ENCODE measurements around the gene LRRN1. TPM values are rescaled to one million over a fixed set of nuclear protein-coding genes. Genes with fewer than 3 reads are reported as not detected.
A peak's percentile ranks its signal among the peaks of the same experiment; 100 is the strongest.

The LRRN1 gene
- total RNA-seq, 2 experiments from 2014 or later = 0.17 TPM; not detected in 1

GRCh38 chr3:3783696-3784095 lies 15.5 kb upstream of the LRRN1 start:
- CTCF ChIA-PET = no interaction called here
- POLR2A ChIA-PET = no interaction called here

GRCh38 chr3:3792391-3792790 lies 6.8 kb upstream of the LRRN1 start:
- Mint-ChIP-seq H3K4me3 (no peak overlapping the region), H3K27ac (no peak overlapping the region), H3K27me3 (peaks cover 6% of the 10 kb centered on the region), H3K9me3 (peaks cover 11% of the 10 kb centered on the region), H3K4me1 (ENCODE audit: low read depth) (no peaks in the 10 kb centered on the region), H3K36me3 (no peaks in the 10 kb centered on the region)
- CTCF ChIA-PET = no interaction called here
- no peak for DNase-seq
- POLR2A ChIA-PET = no interaction called here
- intact Hi-C loops (cut with micrococcal nuclease) = loop anchor here (10.0 kb wide), 1 partner anchor 598 kb away; no protein-coding TSS in a partner anchor

More at GRCh38 chr3:3783696-3784095, 15.5 kb upstream of the LRRN1 start:
- H3K4me1 Mint-ChIP-seq (ENCODE audit: low read depth) = no peaks in the 10 kb centered on the region
- H3K27me3 Mint-ChIP-seq = no peaks in the 10 kb centered on the region
- H3K36me3 Mint-ChIP-seq = no peaks in the 10 kb centered on the region
- DNase-seq = no peak
- no peak overlapping the region for H3K4me3 Mint-ChIP-seq
- H3K27ac Mint-ChIP-seq = no peak overlapping the region
- intact Hi-C loops (cut with micrococcal nuclease) = no loop called here
- no peaks in the 10 kb centered on the region for H3K9me3 Mint-ChIP-seq

- peaks cover 11% of the 10 kb centered on the region for H3K9me3 Mint-ChIP-seq
- peaks cover 9% of the 10 kb centered on the region for H3K4me1 Mint-ChIP-seq (ENCODE audit: low read depth)
- peaks cover 42% of the 10 kb centered on the region for H3K27me3 Mint-ChIP-seq
- no peak overlapping the region for H3K27ac Mint-ChIP-seq
- CTCF ChIA-PET = no interaction called here
- peak overlapping the region; percentile 67 for H3K4me3 Mint-ChIP-seq
- intact Hi-C loops (cut with micrococcal nuclease) = loop anchor here (10.0 kb wide), 1 partner anchor 604 kb away; no protein-coding TSS in a partner anchor
- POLR2A ChIA-PET = no interaction called here
- H3K36me3 Mint-ChIP-seq = no peaks in the 10 kb centered on the region
- peak; percentile 43 for DNase-seq
Measured at GRCh38 chr3:3798631-3799113, 559 bp upstream of the LRRN1 start.

- intact Hi-C loops (cut with micrococcal nuclease) = no loop called here
- POLR2A ChIA-PET = no interaction called here
- H3K4me3 Mint-ChIP-seq = peak overlapping the region; percentile 66
- H3K27ac Mint-ChIP-seq = no peak overlapping the region
- H3K4me1 Mint-ChIP-seq (ENCODE audit: low read depth) = peaks cover 9% of the 10 kb centered on the region
- peaks cover 42% of the 10 kb centered on the region for H3K27me3 Mint-ChIP-seq
- no peak for DNase-seq
- H3K9me3 Mint-ChIP-seq = peaks cover 4% of the 10 kb centered on the region
- H3K36me3 Mint-ChIP-seq = no peaks in the 10 kb centered on the region
- CTCF ChIA-PET = no interaction called here
Measured at GRCh38 chr3:3800080-3800455, 837 bp downstream of the LRRN1 start.

GRCh38 chr3:3800685-3801493 lies 1.7 kb downstream of the LRRN1 start:
- H3K27me3 Mint-ChIP-seq = peaks cover 42% of the 10 kb centered on the region
- no peak overlapping the region for H3K27ac Mint-ChIP-seq
- no peak overlapping the region for H3K4me3 Mint-ChIP-seq
- H3K9me3 Mint-ChIP-seq = no peaks in the 10 kb centered on the region
- H3K4me1 Mint-ChIP-seq (ENCODE audit: low read depth) = peaks cover 9% of the 10 kb centered on the region
- ChIA-PET POLR2A (no interaction called here), CTCF (no interaction called here)
- DNase-seq = no peak
- no peaks in the 10 kb centered on the region for H3K36me3 Mint-ChIP-seq
- intact Hi-C loops (cut with micrococcal nuclease) = no loop called here

- no peaks in the 10 kb centered on the region for H3K36me3 Mint-ChIP-seq
- intact Hi-C loops (cut with micrococcal nuclease) = no loop called here
- CTCF ChIA-PET = no interaction called here
- DNase-seq = no peak
- no peaks in the 10 kb centered on the region for H3K9me3 Mint-ChIP-seq
- no peak overlapping the region for H3K27ac Mint-ChIP-seq
- H3K4me1 Mint-ChIP-seq (ENCODE audit: low read depth) = peaks cover 9% of the 10 kb centered on the region
- POLR2A ChIA-PET = no interaction called here
- no peak overlapping the region for H3K4me3 Mint-ChIP-seq
- H3K27me3 Mint-ChIP-seq = peaks cover 42% of the 10 kb centered on the region
Measured at GRCh38 chr3:3801494-3801841, 2.2 kb downstream of the LRRN1 start.

- no peaks in the 10 kb centered on the region for H3K9me3 Mint-ChIP-seq
- H3K27ac Mint-ChIP-seq = no peak overlapping the region
- ChIA-PET POLR2A (no interaction called here), CTCF (no interaction called here)
- no peak for DNase-seq
- intact Hi-C loops (cut with micrococcal nuclease) = no loop called here
- H3K4me3 Mint-ChIP-seq = no peak overlapping the region
- H3K27me3 Mint-ChIP-seq = peaks cover 39% of the 10 kb centered on the region
- peaks cover 9% of the 10 kb centered on the region for H3K4me1 Mint-ChIP-seq (ENCODE audit: low read depth)
- no peaks in the 10 kb centered on the region for H3K36me3 Mint-ChIP-seq
Measured at GRCh38 chr3:3802046-3802445, 2.8 kb downstream of the LRRN1 start.

GRCh38 chr3:3804560-3804959 lies 5.3 kb downstream of the LRRN1 start:
- Mint-ChIP-seq H3K27me3 (peaks cover 21% of the 10 kb centered on the region), H3K4me1 (ENCODE audit: low read depth) (peaks cover 6% of the 10 kb centered on the region), H3K9me3 (no peaks in the 10 kb centered on the region), H3K27ac (no peak overlapping the region), H3K4me3 (no peak overlapping the region), H3K36me3 (no peaks in the 10 kb centered on the region)
- no peak for DNase-seq
- POLR2A ChIA-PET = no interaction called here
- intact Hi-C loops (cut with micrococcal nuclease) = no loop called here
- CTCF ChIA-PET = no interaction called here

GRCh38 chr3:3806092-3806491 lies 6.9 kb downstream of the LRRN1 start:
- no peaks in the 10 kb centered on the region for H3K9me3 Mint-ChIP-seq
- peaks cover 14% of the 10 kb centered on the region for H3K27me3 Mint-ChIP-seq
- intact Hi-C loops (cut with micrococcal nuclease) = no loop called here
- H3K4me1 Mint-ChIP-seq (ENCODE audit: low read depth) = no peaks in the 10 kb centered on the region
- no peak for DNase-seq
- H3K36me3 Mint-ChIP-seq = no peaks in the 10 kb centered on the region
- H3K27ac Mint-ChIP-seq = no peak overlapping the region
- POLR2A ChIA-PET = no interaction called here
- H3K4me3 Mint-ChIP-seq = no peak overlapping the region
- CTCF ChIA-PET = no interaction called here

GRCh38 chr3:3806856-3807255 lies 7.6 kb downstream of the LRRN1 start:
- no peaks in the 10 kb centered on the region for H3K9me3 Mint-ChIP-seq

GRCh38 chr3:3813013-3813412 lies 13.8 kb downstream of the LRRN1 start:
- no peak overlapping the region for H3K27ac Mint-ChIP-seq
- CTCF ChIA-PET = no interaction called here
- POLR2A ChIA-PET = no interaction called here
- H3K4me3 Mint-ChIP-seq = no peak overlapping the region
- H3K4me1 Mint-ChIP-seq (ENCODE audit: low read depth) = no peaks in the 10 kb centered on the region
- intact Hi-C loops (cut with micrococcal nuclease) = no loop called here
- no peaks in the 10 kb centered on the region for H3K36me3 Mint-ChIP-seq
- H3K27me3 Mint-ChIP-seq = no peaks in the 10 kb centered on the region
- DNase-seq = no peak
- no peaks in the 10 kb centered on the region for H3K9me3 Mint-ChIP-seq

More at GRCh38 chr3:3806856-3807255, 7.6 kb downstream of the LRRN1 start:
- Mint-ChIP-seq H3K27me3 (peaks cover 6% of the 10 kb centered on the region), H3K4me1 (ENCODE audit: low read depth) (no peaks in the 10 kb centered on the region), H3K4me3 (no peak overlapping the region), H3K36me3 (no peaks in the 10 kb centered on the region), H3K27ac (no peak overlapping the region)
- intact Hi-C loops (cut with micrococcal nuclease) = no loop called here
- POLR2A ChIA-PET = no interaction called here
- DNase-seq = no peak
- CTCF ChIA-PET = no interaction called here

GRCh38 chr3:3815206-3815605 lies 16.0 kb downstream of the LRRN1 start:
- no peak for DNase-seq
- no peaks in the 10 kb centered on the region for H3K36me3 Mint-ChIP-seq
- H3K27me3 Mint-ChIP-seq = no peaks in the 10 kb centered on the region
- POLR2A ChIA-PET = no interaction called here
- H3K4me3 Mint-ChIP-seq = no peak overlapping the region
- intact Hi-C loops (cut with micrococcal nuclease) = no loop called here
- H3K4me1 Mint-ChIP-seq (ENCODE audit: low read depth) = no peaks in the 10 kb centered on the region
- CTCF ChIA-PET = no interaction called here
- no peaks in the 10 kb centered on the region for H3K9me3 Mint-ChIP-seq
- no peak overlapping the region for H3K27ac Mint-ChIP-seq

GRCh38 chr3:3816034-3816433 lies 16.8 kb downstream of the LRRN1 start:
- no peak overlapping the region for H3K4me3 Mint-ChIP-seq
- no peaks in the 10 kb centered on the region for H3K9me3 Mint-ChIP-seq
- no peaks in the 10 kb centered on the region for H3K4me1 Mint-ChIP-seq (ENCODE audit: low read depth)
- H3K27ac Mint-ChIP-seq = no peak overlapping the region
- DNase-seq = no peak
- H3K36me3 Mint-ChIP-seq = no peaks in the 10 kb centered on the region
- CTCF ChIA-PET = no interaction called here
- H3K27me3 Mint-ChIP-seq = no peaks in the 10 kb centered on the region
- POLR2A ChIA-PET = no interaction called here
- intact Hi-C loops (cut with micrococcal nuclease) = no loop called here

All from activated CD4-positive, alpha-beta memory T cell treated with anti-CD3 and anti-CD28 coated beads for 36 hours (primary cell).